ENCODE measurements around the gene AUH. TPM values are rescaled to one million over a fixed set of nuclear protein-coding genes. Genes with fewer than 3 reads are reported as not detected.
"Not testable (repeated sequence)": the region's sequence is repeated elsewhere in the genome, so short reads cannot be mapped to it uniquely, and the experiment has no call there.

Gene AUH
- total RNA-seq, 4 donors from 2014 or later, result 23.0 to 39.2 (median 25.7) TPM

DNA sequence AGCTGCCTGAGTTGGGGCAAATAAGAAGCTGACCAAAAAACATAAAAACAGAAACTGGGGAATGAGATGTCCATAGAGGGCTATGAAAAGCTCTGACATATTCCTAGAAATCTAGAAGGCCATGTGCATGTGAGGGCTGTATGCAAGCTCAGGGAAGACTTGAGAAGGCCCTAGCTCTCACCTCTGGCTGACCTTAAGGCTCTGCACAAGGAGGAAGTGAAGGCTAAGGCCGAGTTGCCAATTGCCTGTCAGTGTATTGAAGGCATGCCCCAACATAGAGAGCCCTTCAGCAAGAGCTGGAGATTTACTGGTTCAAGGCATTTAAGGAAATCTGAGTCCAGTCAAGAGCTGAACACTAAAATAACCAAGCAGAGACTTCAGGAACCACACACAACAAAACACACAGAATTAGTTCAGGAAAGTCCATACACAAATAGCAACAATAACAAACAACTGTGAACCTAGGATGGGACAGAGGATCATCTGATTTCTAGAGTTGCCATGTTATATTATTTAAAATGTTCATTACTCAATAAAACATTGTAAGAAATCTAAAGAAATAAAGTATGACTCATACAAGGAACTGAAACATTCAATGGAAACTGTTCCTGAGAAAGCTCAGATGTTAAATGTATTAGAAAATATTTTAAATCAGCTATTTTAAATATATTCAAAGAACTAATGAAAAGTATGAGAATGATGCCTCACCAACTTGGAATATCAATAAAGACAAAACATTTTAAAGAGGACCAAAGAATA is 161.8 kb downstream of the AUH start:
- H3K4me1 ChIP-seq, result peaks cover 6 to 44% (median 23%) of the 10 kb centered on the region in 3 donors
- no peak overlapping the region for H3K4me3 ChIP-seq
- H3K27me3 ChIP-seq, result no peaks in the 10 kb centered on the region
- TF ChIP-seq POLR2AphosphoS5 (IDR thresholded peaks at IDR 0.05) (no peak), EP300 (IDR thresholded peaks at IDR 0.05) (no peak), POLR2A (IDR thresholded peaks at IDR 0.05) (no peak)
- TF ChIP-seq, protein P1, sequence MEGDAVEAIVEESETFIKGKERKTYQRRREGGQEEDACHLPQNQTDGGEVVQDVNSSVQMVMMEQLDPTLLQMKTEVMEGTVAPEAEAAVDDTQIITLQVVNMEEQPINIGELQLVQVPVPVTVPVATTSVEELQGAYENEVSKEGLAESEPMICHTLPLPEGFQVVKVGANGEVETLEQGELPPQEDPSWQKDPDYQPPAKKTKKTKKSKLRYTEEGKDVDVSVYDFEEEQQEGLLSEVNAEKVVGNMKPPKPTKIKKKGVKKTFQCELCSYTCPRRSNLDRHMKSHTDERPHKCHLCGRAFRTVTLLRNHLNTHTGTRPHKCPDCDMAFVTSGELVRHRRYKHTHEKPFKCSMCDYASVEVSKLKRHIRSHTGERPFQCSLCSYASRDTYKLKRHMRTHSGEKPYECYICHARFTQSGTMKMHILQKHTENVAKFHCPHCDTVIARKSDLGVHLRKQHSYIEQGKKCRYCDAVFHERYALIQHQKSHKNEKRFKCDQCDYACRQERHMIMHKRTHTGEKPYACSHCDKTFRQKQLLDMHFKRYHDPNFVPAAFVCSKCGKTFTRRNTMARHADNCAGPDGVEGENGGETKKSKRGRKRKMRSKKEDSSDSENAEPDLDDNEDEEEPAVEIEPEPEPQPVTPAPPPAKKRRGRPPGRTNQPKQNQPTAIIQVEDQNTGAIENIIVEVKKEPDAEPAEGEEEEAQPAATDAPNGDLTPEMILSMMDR (IDR thresholded peaks at IDR 0.05), result no peak
- no peak overlapping the region for H3K27ac ChIP-seq
- no peak for ATAC-seq
- 60% methylated on average over 1 of the region's 1 CpG; no CpG with 5 or more reads in 1 of the 2 donors for WGBS, 2 donors (ENCODE audit: low coverage in 1 of 2)
- H3K9me3 ChIP-seq, result no peaks in the 10 kb centered on the region
- H3K36me3 ChIP-seq, result no peaks in the 10 kb centered on the region

DNA sequence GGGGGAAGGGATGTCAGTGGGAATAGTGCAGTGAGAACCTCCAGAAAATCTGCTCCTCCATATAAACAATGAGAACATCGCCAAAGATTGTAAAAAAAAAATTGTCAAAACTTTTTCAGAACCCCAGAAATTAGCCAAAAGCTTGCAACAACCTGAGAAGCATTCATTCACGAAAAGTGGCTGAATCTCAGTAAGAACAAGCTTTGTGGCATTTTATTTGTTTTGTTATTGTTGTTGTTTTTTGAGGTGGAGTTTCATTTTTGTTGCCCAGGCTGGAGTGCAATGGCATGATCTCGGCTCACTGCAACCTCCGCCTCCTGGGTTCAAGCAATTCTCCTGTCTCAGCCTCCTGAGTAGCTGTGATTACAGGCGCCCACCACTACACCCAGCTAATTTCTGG is 162.8 kb downstream of the AUH start:
- not testable (repeated sequence) for H3K9me3 ChIP-seq, H3K27me3 ChIP-seq, ATAC-seq, H3K36me3 ChIP-seq, H3K4me3 ChIP-seq
- Histone ChIP-seq H3K27ac (peak overlapping the region in 1 of 4 donors; percentile 99), H3K4me1 (peaks cover 6 to 55% (median 30%) of the 10 kb centered on the region in 3 donors)
- WGBS, 2 donors (ENCODE audit: low coverage in 1 of 2), result 84 to 89% methylated on average over 3 to 5 of the region's 5 CpGs

DNA sequence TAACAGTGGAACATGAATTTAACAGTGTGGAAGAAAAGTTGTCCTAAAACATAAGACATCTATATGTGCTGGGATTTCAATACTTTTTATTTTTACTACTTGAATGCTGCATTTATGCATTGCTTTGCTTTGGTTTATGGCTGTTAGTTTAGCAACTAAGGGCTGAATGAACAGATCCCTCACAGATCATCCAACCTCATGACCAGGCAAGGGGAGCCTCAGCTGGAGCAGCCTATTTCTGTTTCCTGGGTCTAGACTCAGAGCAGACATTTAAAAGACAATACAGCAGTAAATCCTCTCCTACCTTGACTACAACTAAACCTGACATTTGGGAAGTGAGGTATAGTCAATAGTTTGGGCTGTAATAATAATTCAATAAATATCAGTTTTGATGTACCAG is 163.3 kb downstream of the AUH start:
- H3K27me3 ChIP-seq, result no peaks in the 10 kb centered on the region
- peaks cover 6 to 58% (median 30%) of the 10 kb centered on the region in 3 donors for H3K4me1 ChIP-seq
- ATAC-seq, result no peak
- TF ChIP-seq EP300 (IDR thresholded peaks at IDR 0.05), result no peak
- TF ChIP-seq POLR2A (IDR thresholded peaks at IDR 0.05), result no peak
- TF ChIP-seq POLR2AphosphoS5 (IDR thresholded peaks at IDR 0.05), result no peak
- TF ChIP-seq, protein P1 (IDR thresholded peaks at IDR 0.05), result no peak
- no peaks in the 10 kb centered on the region for H3K9me3 ChIP-seq
- no peaks in the 10 kb centered on the region for H3K36me3 ChIP-seq
- no peak overlapping the region for H3K4me3 ChIP-seq
- H3K27ac ChIP-seq, result peak overlapping the region; percentile 13 to 99 (median 88)

DNA sequence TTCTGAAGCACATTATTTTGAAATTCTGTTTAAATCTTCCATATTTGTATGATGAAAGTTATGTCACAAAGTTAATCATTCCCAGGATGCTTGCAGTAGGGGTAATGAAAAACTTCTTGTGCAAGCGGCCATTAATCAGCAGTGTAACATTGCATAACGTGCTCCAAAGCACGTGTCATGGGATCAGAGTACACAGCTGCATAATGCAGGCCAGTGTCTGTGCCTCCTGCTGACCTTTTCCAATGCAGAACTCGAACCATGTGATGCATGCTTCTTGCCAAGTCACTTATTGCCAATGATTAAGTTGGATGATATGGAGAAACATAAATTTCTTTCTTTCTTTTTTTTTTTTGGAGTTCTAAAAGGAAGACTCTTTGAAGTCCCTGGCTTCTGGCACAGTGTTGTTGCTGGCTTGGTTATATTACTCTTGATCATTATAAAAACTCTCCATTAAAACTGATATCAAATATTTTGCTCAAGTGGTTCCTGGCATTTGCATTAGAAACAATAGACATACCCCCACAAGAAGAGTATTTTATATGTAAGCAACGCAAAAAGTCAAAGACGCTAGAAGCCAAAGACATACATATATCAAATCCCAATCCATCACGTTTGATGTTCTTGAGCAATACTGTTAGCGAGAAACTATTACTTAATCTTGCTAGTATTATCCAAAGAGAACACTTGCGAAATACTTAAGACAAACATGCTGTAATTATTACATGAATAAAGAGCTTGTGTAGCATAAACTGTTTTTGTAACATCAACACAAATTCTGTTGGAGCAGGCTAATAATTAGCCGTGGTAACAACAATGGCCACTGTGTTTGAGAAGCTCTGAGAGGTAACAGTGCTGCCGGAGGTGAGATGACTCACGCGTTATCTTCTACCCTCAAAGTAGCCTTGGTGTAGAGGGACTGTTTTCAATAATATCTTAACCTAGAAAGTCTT is 164.2 kb downstream of the AUH start:
- peak; percentile 79 for ATAC-seq
- 22 to 30% methylated on average over 13 of the region's 13 CpGs for WGBS, 2 donors (ENCODE audit: low coverage in 1 of 2)
- Histone ChIP-seq H3K36me3 (no peaks in the 10 kb centered on the region), H3K4me1 (peaks cover 8 to 67% (median 32%) of the 10 kb centered on the region in 3 donors), H3K9me3 (no peaks in the 10 kb centered on the region), H3K27ac (peak overlapping the region; percentile 79 to 99 (median 98)), H3K4me3 (no peak overlapping the region), H3K27me3 (no peaks in the 10 kb centered on the region)
- TF ChIP-seq EP300 (IDR thresholded peaks at IDR 0.05) (peak; percentile 81), POLR2AphosphoS5 (IDR thresholded peaks at IDR 0.05) (peak; percentile 100), POLR2A (IDR thresholded peaks at IDR 0.05) (no peak)
- TF ChIP-seq, protein P1 (IDR thresholded peaks at IDR 0.05), result no peak

DNA sequence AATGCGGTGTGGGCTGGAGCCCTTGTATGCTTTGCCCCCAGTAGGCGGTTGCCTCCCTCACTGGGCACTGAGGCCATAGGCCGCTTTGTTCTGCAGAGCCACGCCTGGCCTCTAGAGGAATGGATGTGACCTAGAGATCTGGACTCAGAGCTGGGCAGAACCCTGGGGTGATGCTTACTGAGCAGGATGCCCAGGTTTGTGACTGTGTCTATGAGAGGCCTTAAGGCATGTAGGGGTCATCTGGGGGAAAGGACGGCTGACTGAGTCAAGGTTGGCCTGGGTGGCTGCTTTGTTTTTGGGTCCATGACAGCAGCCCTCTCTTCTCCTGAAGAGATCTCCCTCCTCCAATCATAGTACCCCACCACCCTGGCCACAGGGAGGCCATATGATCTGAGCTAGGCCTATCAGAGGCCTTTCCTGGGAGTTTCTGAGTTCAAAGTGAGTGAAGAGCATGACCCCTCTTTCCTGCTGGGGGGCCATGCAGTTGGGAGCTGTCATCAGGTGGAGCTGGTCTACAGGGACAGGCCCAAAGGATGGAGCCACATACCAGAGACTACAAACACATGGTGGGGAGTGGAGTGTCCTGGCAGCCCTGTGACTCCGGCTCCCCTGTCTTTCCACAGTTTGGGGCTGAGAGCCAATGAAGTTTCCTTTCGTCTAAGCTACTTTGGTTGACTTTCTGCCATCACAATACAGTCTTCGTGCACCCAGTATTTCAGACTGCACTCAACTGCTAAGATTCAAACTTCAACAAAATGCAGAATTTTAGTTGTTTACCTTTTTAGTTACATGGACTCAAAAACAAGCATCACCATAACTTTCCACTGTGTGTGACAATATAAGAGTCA is 165.4 kb downstream of the AUH start:
- H3K36me3 ChIP-seq, result no peaks in the 10 kb centered on the region
- H3K27me3 ChIP-seq, result no peaks in the 10 kb centered on the region
- TF ChIP-seq POLR2A (IDR thresholded peaks at IDR 0.05), result no peak
- no peak for TF ChIP-seq POLR2AphosphoS5 (IDR thresholded peaks at IDR 0.05)
- TF ChIP-seq, protein P1 (IDR thresholded peaks at IDR 0.05), result no peak
- no peak for TF ChIP-seq EP300 (IDR thresholded peaks at IDR 0.05)
- peak overlapping the region; percentile 67 to 99 (median 98) for H3K27ac ChIP-seq
- H3K4me1 ChIP-seq, result peaks cover 9 to 79% (median 40%) of the 10 kb centered on the region in 3 donors
- no peaks in the 10 kb centered on the region for H3K9me3 ChIP-seq
- whole genome bisulfite sequencing, 2 donors (ENCODE audit: low coverage in 1 of 2), result 30 to 37% methylated on average over 4 of the region's 8 CpGs
- H3K4me3 ChIP-seq, result no peak overlapping the region
- ATAC-seq, result no peak

Data from gastroesophageal sphincter (tissue), 4 donors.